H1 (cell line): ENCODE measurements around the gene EPS8. TPM values are rescaled to one million over a fixed set of nuclear protein-coding genes. Genes with fewer than 3 reads are reported as not detected.

Experiments
- CTCF ChIA-PET: fragments of 300-600 bp; sonication (Branson Sonifier 250); formaldehyde crosslinking; loops from one replicate; lab custom pipeline; 2021; ENCODE audit not compliant: partially characterized antibody; lab: Charles Lee
- POLR2A ChIA-PET: fragments of 300-600 bp; sonication (Branson Sonifier 250); formaldehyde crosslinking; loops from one replicate; lab custom pipeline; 2021; ENCODE audit warnings: inconsistent platforms; ENCODE audit not compliant: partially characterized antibody; lab: Charles Lee
- DNase-seq, 2 experiments: peaks; one replicate each; pipeline versions ENCODE4 v3.0.0 to v3.0.0-alpha.2; 2010 to 2022; ENCODE audit warnings: low spot score in 2 of 2, low read depth in 1 of 2, mixed read lengths in 1 of 2
- FAIRE-seq: peaks from 2 replicates; lab custom pipeline; 2011; peaks lifted over from hg19 to GRCh38; lab: Jason Lieb, UNC
- H2AFZ ChIP-seq: 2 replicates; pipeline ENCODE4 v1.8.1; 2012; ENCODE audit warnings: low read length, inconsistent platforms
- H2AK5ac ChIP-seq: 2 replicates; pipeline ENCODE4 v1.6.1; 2013; ENCODE audit warnings: low read depth, low read length
- H2BK120ac ChIP-seq: replicated peaks from 2 replicates; pipeline ENCODE3; 2013; ENCODE audit warnings: low read depth, low read length, inconsistent platforms
- H2BK12ac ChIP-seq: 2 replicates; pipeline ENCODE4 v1.6.1; 2013; ENCODE audit warnings: low read depth, low read length
- H2BK15ac ChIP-seq: 2 replicates; pipeline ENCODE4 v1.6.1; 2013; ENCODE audit warnings: low read length
- H2BK20ac ChIP-seq: 2 replicates; pipeline ENCODE4 v1.6.1; 2013; ENCODE audit warnings: low read length
- H2BK5ac ChIP-seq: 2 replicates; pipeline ENCODE4 v1.6.1; 2013; ENCODE audit warnings: low read depth, low read length
- H3K14ac ChIP-seq: 2 replicates; pipeline ENCODE4 v1.6.1; 2013; ENCODE audit warnings: inconsistent platforms; ENCODE audit not compliant: insufficient read length
- H3K18ac ChIP-seq: 2 replicates; pipeline ENCODE4 v1.6.1; 2013; ENCODE audit warnings: low read length; ENCODE audit errors: extremely low read depth
- H3K23ac ChIP-seq: 2 replicates; pipeline ENCODE4 v1.6.1; 2013; ENCODE audit warnings: inconsistent platforms; ENCODE audit not compliant: insufficient read length
- H3K23me2 ChIP-seq: 2 replicates; pipeline ENCODE4 v1.6.1; 2013; ENCODE audit warnings: low read depth, low read length
- H3K27ac ChIP-seq: 2 replicates; pipeline ENCODE4 v1.6.1; 2011; ENCODE audit warnings: low read depth, low read length, inconsistent platforms
- H3K27me3 ChIP-seq, 4 experiments: replicated peaks in 1 of 4; 1 replicate in 1 of 4; 2 replicates in 3 of 4; pipeline versions ENCODE4 v1.6.1 to v1.8.1; 2011 to 2013; ENCODE audit warnings: low read length in 3 of 4, mild to moderate bottlenecking in 3 of 4, inconsistent platforms in 2 of 4, mixed read lengths in 2 of 4, moderate library complexity in 1 of 4; ENCODE audit not compliant: control insufficient read depth in 3 of 4, insufficient read depth in 3 of 4; ENCODE audit errors: extremely low read depth in 1 of 4
- H3K36me3 ChIP-seq, 4 experiments: 2 replicates each; pipeline versions ENCODE4 v1.6.1 to v1.8.1; 2011 to 2013; ENCODE audit warnings: mild to moderate bottlenecking in 4 of 4, low read length in 3 of 4, moderate library complexity in 2 of 4, control low read depth in 1 of 4, inconsistent platforms in 1 of 4; ENCODE audit not compliant: insufficient read depth in 4 of 4, control insufficient read depth in 2 of 4
- H3K4ac ChIP-seq: replicated peaks from 2 replicates; pipeline ENCODE3; 2013; ENCODE audit warnings: low read length, low read depth, mixed read lengths, inconsistent platforms; ENCODE audit not compliant: insufficient read length
- H3K4me1 ChIP-seq, 4 experiments: replicated peaks in 1 of 4; 1 replicate in 1 of 4; 2 replicates in 3 of 4; pipeline versions ENCODE4 v1.6.1 to v1.8.1; 2011 to 2013; ENCODE audit warnings: low read length in 3 of 4, inconsistent platforms in 2 of 4, mixed read lengths in 1 of 4; ENCODE audit not compliant: insufficient read depth in 4 of 4, control insufficient read depth in 3 of 4
- H3K4me2 ChIP-seq, 2 experiments: 2 replicates each; pipeline versions ENCODE4 v1.6.1 to v1.8.1; 2011 to 2013; ENCODE audit warnings: low read depth in 2 of 2, low read length in 2 of 2, control low read depth in 1 of 2, inconsistent platforms in 1 of 2, mild to moderate bottlenecking in 1 of 2; ENCODE audit not compliant: insufficient read depth in 1 of 2
- H3K4me3 ChIP-seq, 4 experiments: fragments of 200-600, 300-600 bp in 1 of 4; sonication (generic), shearing (Covaris generic), sonication (Bioruptor Twin) in 1 of 4; 2 replicates each; pipeline versions ENCODE4 v1.5.1 to v1.8.1; 2011 to 2016; ENCODE audit warnings: low read length in 4 of 4, low read depth in 3 of 4, control low read depth in 2 of 4, inconsistent platforms in 2 of 4, mild to moderate bottlenecking in 2 of 4, mixed read lengths in 1 of 4, moderate library complexity in 1 of 4; ENCODE audit not compliant: insufficient read depth in 2 of 4; ENCODE audit errors: extremely low read depth in 1 of 4
- H3K56ac ChIP-seq: replicated peaks from 2 replicates; pipeline ENCODE3; 2013; ENCODE audit warnings: low read depth, mild to moderate bottlenecking, mixed read lengths, low read length, inconsistent platforms; ENCODE audit not compliant: insufficient read length
- H3K79me1 ChIP-seq: 2 replicates; pipeline ENCODE4 v1.6.1; 2013; ENCODE audit warnings: low read depth, low read length, control low read depth
- H3K79me2 ChIP-seq, 2 experiments: 2 replicates each; pipeline versions ENCODE4 v1.6.1 to v1.8.1; 2012 to 2013; ENCODE audit warnings: low read length in 2 of 2, mild to moderate bottlenecking in 2 of 2, inconsistent platforms in 1 of 2; ENCODE audit not compliant: insufficient read depth in 2 of 2, control insufficient read depth in 1 of 2
- H3K9ac ChIP-seq, 4 experiments: replicated peaks in 1 of 4; 1 replicate in 1 of 4; 2 replicates in 3 of 4; pipeline versions ENCODE4 v1.6.1 to v1.8.1; 2011 to 2013; ENCODE audit warnings: low read depth in 3 of 4, low read length in 3 of 4, control low read depth in 2 of 4, mild to moderate bottlenecking in 2 of 4, moderate library complexity in 2 of 4, inconsistent platforms in 1 of 4; ENCODE audit errors: extremely low read depth in 1 of 4
- H3K9me3 ChIP-seq, 2 experiments: 2 replicates each; pipeline versions ENCODE4 v1.6.1 to v1.8.1; 2012 to 2013; ENCODE audit warnings: mild to moderate bottlenecking in 2 of 2, moderate library complexity in 2 of 2, control low read depth in 1 of 2, inconsistent platforms in 1 of 2, low read depth in 1 of 2, low read length in 1 of 2, mixed read lengths in 1 of 2; ENCODE audit not compliant: insufficient read depth in 2 of 2
- H4K20me1 ChIP-seq, 2 experiments: replicated peaks in 1 of 2; 2 replicates each; pipeline versions ENCODE3 to v1.8.1; 2011 to 2013; ENCODE audit warnings: inconsistent platforms in 2 of 2, low read length in 2 of 2, mild to moderate bottlenecking in 1 of 2; ENCODE audit not compliant: insufficient read depth in 2 of 2, control insufficient read depth in 1 of 2
- H4K5ac ChIP-seq: 2 replicates; pipeline ENCODE4 v1.6.1; 2013; ENCODE audit warnings: low read length, low read depth, mixed read lengths, inconsistent platforms; ENCODE audit not compliant: insufficient read length
- H4K8ac ChIP-seq: 2 replicates; pipeline ENCODE4 v1.8.0; 2013; ENCODE audit warnings: mild to moderate bottlenecking, moderate library complexity, low read length, inconsistent platforms; ENCODE audit not compliant: insufficient read depth; ENCODE audit errors: extremely low read depth
- H4K91ac ChIP-seq: replicated peaks from 2 replicates; pipeline ENCODE3; 2013; ENCODE audit warnings: low read length, mixed read lengths, inconsistent platforms; ENCODE audit not compliant: insufficient read length
- KDM1A ChIP-seq: fragments of 200-600, 300-600 bp; sonication (generic); IDR thresholded peaks from 2 replicates; pipeline ENCODE4 v1.7.1; 2016; ENCODE audit warnings: mild to moderate bottlenecking, low read length, borderline replicate concordance
- NANOG ChIP-seq: IDR thresholded peaks from 2 replicates; pipeline ENCODE4 v1.6.1; 2011; ENCODE audit warnings: low read length, low read depth, mild to moderate bottlenecking, inconsistent platforms; ENCODE audit not compliant: insufficient read depth, poor library complexity, severe bottlenecking
- TCF12 ChIP-seq: IDR thresholded peaks from 2 replicates; pipeline ENCODE4 v1.6.1; 2011; ENCODE audit warnings: low read depth, mild to moderate bottlenecking, low read length
- WGBS, 2 experiments: shearing (Covaris generic) in 1 of 2; methylation state at CpG; one replicate each; pipeline versions ENCODE4 v1.1.6 to v1.1.7; 2013 to 2015; ENCODE audit warnings: low lambda C conversion rate in 2 of 2, mixed read lengths in 2 of 2, inconsistent platforms in 1 of 2, low coverage in 1 of 2, missing lambda C conversion rate in 1 of 2; ENCODE audit not compliant: insufficient replicate concordance in 2 of 2, insufficient coverage in 1 of 2, insufficient read length in 1 of 2; ENCODE audit errors: extremely low coverage in 1 of 2, missing lambda C conversion rate in 1 of 2; 5-methylcytosine and 5-hydroxymethylcytosine counted together
- polyA plus RNA-seq, 7 experiments: library from polyadenylated mRNA; depleted of rRNA in 3 of 7; stranded (reverse) in 5 of 7; unstranded in 2 of 7; fragments of >200 nt in 5 of 7; fragments of 200-250 nt in 2 of 7; gene quantifications; 1 replicate in 5 of 7; 2 replicates in 1 of 7; 4 replicates in 1 of 7; pipeline versions ENCODE4 v1.2.1 to v1.2.3, GENCODE V29; 2011 to 2013; ENCODE audit warnings: missing spikeins in 2 of 7, mixed read lengths in 2 of 7
- total RNA-seq: library from RNA; stranded (reverse); fragmentation: NEBNext Ultra II Directional; extraction: Animal tissue kit (Norgen Biotek cat#: 25700); gene quantifications from 2 replicates; pipeline ENCODE4 v1.2.1, GENCODE V29; 2021

Gene EPS8
- total and polyA plus RNA-seq, 2 of the 8 experiments (the other 6 are each of a cell fraction or from before 2014, with no cell fraction given) = 3.0 to 4.6 TPM

- Histone ChIP-seq H2BK120ac (no peak overlapping the region), H4K5ac (no peak overlapping the region), H3K4ac (no peak overlapping the region), H2BK15ac (no peak overlapping the region), H3K4me1 (no peaks in the 10 kb centered on the region), H3K79me2 (no peaks in the 10 kb centered on the region), H3K18ac (no peak overlapping the region), H3K14ac (no peak overlapping the region), H4K8ac (no peak overlapping the region), H3K27me3 (no peaks in the 10 kb centered on the region), H3K9ac (no peak overlapping the region), H4K20me1 (no peaks in the 10 kb centered on the region), H3K27ac (no peak overlapping the region), H3K23me2 (no peaks in the 10 kb centered on the region), H3K56ac (no peak overlapping the region), H3K4me2 (no peak overlapping the region), H3K79me1 (no peaks in the 10 kb centered on the region), H2AFZ (no peak overlapping the region), H2BK20ac (no peak overlapping the region), H3K9me3 (0 out of 4 replicates have a peak, but pooled peaks cover 0 to under 1% of the 10 kb centered on the region in 2 experiments), H4K91ac (no peak overlapping the region), H2BK12ac (no peak overlapping the region), H2AK5ac (no peak overlapping the region), H3K23ac (no peak overlapping the region), H2BK5ac (no peak overlapping the region), H3K36me3 (no peaks in the 10 kb centered on the region), H3K4me3 (no peak overlapping the region)
- FAIRE-seq = no peak
- ChIA-PET POLR2A (no interaction called here), CTCF (interaction anchor here (1.3 to 3.0 kb wide), 3 partner anchors 8 to 48 kb away, joined by 3 to 17 read pairs (median 5); no protein-coding TSS in a partner anchor)
- no peak for DNase-seq
- WGBS, 2 experiments = 88% methylated on average over 3 of the region's 3 CpGs; no CpG with 5 or more reads in 1 of the 2 experiments
- no peak for TF ChIP-seq NANOG
- TF ChIP-seq KDM1A = no peak
- TF ChIP-seq TCF12 = no peak
These were observed 213.3 kb downstream of the EPS8 start for GRCh38 chr12:15575671-15576541.
